Embryonic facial prominence (tissue), 1 donor: ENCODE results near the gene IGFL1.
"Not testable (repeated sequence)": the region's sequence is repeated elsewhere in the genome, so short reads cannot be mapped to it uniquely, and the experiment has no call there.

Experiments used
- DNase-seq: peaks from one replicate; pipeline ENCODE4 v3.0.0-alpha.2; 2016; ENCODE audit errors: extremely low spot score

IGFL1 gene

GRCh38 chr19:46229442-46229841 lies at the start of gene IGFL1:
Gene IGFL1 (plus strand): TSS chr19:46229742. CDS start chr19:46229775, 33 bp downstream.
- no peak for DNase-seq

DNA sequence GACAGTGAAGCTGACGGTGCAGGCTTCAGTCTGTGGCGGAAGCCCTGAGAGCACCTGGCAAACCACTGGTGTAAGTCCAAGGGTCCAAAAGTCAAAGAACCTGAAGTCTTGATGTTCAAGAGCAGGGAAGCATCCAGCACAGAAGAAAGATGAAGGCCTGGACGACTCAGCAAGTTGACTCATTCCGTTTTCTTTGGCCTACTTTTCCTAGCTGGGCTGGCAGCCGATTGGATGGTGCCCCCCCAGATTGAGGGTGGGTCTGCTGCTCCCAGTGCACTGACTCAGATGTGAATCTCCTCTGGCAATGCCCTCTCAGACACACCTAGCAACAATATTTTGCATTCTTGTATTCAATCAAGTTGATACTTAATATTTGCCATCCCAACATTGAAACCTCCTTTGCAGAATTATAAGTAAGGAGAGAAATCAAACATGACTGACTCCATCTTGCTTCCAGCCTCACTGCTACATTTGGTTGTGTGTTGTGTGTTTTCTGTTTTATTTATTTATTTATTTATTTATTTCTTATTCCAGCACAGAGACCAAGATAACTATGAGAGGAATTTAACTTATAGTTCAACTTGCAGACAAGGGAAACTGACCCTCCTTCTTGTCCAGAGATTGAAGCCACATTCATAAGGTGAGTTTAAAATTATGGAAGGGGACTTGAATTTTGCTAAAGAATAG lies 48.7 kb upstream of the IGFL1 start:
- DNase-seq: no peak

- no peak for DNase-seq
These were observed 48.2 kb upstream of the IGFL1 start for GRCh38 chr19:46181388-46181779.

DNA sequence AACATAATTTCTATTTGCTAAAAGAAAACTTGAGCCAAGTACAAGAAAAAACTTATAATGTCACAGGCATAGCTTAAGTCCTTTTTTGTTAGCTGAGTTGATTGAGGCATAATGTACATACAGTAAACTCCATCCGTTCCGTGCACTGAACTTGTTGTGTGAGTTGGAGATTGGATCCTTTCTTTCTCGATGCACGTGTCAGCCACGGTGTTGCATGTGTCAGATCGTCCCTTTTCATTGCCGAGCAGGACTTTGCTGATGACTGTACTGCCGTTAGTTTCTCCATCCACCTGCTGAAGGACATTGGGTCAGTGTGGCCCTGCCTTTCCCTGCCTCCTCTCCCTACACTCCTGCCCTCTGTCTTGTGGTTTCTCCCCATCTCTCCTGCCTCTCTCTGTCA lies 47.1 kb upstream of the IGFL1 start:
- no peak for DNase-seq

GRCh38 chr19:46184775-46185710 lies 44.5 kb upstream of the IGFL1 start:
- DNase-seq: not testable (repeated sequence)

GRCh38 chr19:46186101-46186716 lies 43.3 kb upstream of the IGFL1 start:
- DNase-seq: no peak

- DNase-seq: no peak
These were observed 42.8 kb upstream of the IGFL1 start for GRCh38 chr19:46186717-46187101.

DNA sequence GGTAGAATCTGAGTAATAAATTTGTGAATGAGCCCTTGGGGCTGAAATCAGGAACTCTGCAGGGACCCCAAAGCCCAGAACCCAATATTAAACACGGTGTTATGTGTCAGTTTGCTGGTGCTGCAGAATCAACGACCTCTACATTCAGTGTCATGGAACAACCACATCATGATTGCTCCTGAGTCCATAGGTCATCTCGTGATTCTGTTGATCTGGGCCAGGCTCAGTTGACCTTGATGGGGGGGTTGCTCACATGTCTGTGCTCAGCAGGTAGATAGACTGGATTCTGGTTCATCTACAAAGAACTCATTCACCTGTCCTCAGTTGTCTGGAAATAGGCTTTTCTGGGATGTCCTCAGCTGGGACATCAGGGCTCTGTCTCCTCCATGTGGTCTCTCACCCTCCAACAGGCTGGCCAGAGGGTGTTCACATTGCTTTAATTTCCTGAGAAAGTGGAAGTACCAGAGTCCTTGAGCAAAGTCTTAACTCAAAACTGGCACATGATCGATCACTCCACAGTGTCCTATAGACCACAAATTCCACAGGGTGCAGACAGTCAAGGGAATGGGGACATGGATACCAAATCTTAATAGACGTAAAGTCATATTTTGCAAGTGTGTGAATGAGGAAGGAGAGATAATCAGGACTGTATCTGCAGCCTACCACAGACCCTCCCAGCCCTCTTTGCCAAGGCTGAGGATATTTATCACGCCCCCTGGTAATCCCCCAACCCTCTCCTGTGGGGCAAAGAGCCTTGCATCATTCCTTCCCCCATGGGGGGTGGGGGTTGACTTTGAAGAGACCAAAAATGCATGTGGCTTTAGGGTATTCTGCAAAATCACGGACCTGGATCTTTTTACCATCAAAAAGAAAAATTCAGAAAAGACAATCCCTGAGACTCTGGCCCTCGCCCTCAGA lies 39.3 kb upstream of the IGFL1 start:
- DNase-seq: no peak

- no peak for DNase-seq
These were observed 38.2 kb upstream of the IGFL1 start for GRCh38 chr19:46191356-46191755.

- DNase-seq: no peak
These were observed 37.6 kb upstream of the IGFL1 start for GRCh38 chr19:46191972-46192371.

- not testable (repeated sequence) for DNase-seq
These were observed 36.9 kb upstream of the IGFL1 start for GRCh38 chr19:46192626-46192991.

DNA sequence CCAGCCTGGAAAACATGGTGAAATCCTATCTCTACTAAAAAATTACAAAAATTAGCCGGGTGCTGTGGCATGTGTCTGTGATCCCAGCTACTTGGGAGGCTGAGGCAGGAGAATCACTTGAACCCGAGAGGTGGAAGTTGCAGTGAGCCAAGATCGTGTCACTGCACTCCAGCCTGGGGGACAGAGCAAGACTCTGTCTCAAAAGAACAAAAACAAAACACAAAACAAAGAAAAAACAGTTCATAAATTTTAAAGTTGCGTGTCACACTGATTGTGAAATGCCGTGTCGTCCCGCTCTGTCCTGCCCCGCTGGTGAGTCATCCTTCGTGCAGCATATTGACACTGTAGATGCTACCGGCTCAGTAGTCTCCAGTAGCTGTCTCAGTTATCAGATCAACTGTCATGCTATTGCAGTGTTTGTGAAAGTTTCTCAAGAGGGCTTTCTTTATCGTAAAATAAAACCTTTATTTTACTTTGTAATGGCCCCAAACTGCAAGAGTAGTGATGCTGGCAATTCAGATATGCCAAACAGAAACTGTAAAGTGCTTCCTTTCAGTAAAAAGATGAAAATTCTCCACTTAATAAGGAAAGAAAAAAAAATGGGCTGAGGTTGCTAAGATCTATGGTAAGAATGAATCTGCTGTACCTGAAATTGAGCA lies 36.4 kb upstream of the IGFL1 start:
- no peak for DNase-seq

DNA sequence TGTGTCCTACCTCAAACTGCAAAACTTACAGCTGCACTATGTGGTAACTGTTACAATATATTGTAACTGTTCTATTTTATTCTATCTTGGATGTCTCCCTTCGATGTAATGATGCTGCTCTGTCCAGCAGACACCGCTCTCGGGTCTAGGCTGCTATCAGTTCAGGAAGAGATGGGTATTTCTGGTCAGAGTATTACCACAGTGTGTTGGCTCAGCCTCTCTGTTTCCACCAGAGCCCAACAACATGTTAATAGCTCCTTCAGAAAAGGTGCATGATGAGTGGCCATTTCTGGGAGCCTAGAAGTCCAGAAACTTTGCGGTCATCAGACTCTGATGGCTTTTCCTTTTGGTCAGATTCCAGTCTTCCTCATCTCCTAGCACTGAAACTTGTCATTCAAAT lies 35.9 kb upstream of the IGFL1 start:
- DNase-seq: no peak

DNA sequence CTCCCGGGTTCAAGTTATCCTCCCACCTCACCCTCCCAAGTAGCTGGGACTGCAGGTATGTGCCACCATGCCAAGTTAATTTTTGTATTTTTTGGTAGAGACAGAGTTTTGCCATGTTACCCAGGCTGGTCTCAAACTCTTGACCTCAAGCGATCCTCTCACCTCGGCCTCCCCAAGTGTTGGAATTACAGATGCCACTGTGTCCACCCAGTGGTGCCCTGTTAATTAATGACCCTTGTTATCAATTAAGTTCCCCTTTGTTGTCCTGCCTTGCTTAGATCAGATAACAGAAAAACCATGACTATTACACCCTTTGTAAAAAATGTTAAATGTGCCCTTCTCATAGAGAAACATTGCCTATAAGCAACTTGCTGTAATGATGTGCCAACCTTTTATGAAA lies 34.4 kb upstream of the IGFL1 start:
- no peak for DNase-seq

DNA sequence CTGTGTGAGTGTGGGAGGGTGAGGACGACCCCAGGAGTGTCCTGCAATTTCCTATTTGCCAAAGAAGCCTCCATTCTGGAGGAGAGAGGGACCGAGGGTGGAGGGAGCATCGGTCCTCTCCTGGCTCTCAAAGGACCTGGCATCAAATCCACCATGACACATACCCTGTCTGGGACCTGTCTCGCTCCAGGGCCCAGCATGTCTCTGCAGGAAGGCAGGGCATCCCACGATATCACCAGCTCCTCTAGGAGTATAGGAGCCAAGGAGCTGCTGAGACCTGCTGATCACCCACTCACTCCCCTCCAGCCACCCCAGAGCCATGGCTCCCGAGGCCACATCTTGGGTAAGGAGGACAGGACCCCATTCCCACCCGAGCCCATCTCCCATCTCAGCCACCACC lies 33.6 kb upstream of the IGFL1 start:
- DNase-seq: not testable (repeated sequence)

DNA sequence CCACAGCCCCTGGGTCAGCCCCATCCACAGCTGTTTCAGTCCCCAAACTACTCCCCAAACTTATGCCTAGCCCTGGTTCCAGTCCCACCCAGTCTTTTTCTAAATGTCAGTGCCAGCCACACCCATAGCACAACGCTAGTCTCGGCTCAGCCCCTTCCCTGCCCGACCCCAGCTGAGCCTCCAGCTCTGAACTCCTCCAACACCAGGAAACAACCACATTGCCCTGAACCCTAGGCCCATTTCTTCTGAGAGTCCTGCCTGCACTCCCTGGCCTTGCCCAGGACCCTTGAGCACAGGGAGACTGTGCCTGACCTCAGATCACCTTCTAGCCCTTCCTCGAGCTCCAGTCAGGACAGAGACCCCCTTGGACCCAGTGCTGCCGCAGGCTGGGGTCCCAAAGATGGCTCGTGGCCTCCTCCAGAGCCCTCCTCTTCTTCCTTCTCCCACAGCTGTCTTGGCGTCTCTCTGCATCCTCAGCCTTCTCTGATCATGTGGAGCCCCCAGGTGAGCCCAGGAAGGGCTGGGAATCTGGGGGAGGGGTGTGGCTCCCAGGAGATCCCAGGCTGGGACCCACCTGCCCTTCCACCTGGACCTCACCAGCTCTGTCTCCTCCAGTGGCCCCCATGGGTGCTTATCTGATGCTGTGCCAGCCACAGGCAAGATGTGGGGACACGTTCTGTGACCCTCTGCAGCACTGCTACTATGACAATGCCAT lies 33.0 kb upstream of the IGFL1 start:
- DNase-seq: no peak

DNA sequence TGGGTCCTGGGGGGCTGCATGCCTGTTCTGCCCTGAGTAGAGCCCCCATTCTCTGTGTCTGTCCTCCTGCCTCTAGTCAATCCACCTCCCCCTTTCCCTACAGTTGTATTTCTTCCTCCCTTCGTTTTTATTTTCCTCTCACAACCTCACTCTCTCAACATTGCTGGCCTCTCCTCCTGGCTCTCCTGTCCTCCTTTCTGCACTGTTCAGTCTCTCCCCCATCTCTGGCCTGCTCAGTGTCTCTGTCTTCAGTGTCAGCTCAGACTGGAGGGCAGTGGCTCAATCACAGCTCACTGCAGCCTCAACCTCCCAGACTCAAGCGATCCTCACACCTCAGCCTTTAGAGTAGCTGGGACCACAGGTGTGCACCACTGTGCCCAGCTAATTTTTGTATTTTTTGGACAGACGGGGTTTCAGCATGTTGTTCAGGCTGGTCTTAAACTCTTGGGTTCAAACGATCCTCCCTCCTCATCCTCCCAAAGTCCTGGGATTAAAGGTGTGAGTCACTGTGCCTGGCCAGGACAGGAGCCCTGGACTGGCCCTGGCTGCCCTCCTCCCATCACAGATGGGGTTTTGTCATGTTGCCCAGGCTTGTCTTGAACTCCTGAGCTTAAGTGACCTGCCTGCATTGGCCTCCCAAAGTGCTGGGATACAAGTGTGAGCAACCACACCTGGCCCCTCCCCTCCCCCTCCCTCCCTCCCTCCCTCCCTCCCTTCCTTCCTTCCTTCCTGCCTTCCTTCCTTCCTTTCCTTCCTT lies 32.0 kb upstream of the IGFL1 start:
- DNase-seq: no peak

DNA sequence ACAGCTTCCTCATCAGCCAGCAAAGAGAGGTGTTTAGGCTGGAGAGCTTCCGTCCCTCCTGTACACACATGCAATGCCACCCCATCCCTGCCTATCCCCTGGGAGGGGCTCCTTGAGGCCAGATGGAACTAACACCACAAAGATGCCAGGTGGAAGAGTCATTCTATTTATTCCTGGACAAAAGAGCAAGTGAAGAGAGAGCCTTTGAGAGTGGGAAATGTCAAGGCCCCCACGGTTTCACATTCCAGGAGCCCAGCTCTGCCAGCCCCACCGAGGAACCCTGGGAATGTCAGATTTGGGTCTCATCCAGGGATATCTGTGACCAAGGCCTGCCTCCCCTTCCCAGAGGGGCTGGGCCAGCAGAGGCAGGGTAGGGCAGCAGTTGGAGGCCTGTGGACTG lies 30.8 kb upstream of the IGFL1 start:
- no peak for DNase-seq

GRCh38 chr19:46201454-46202310 lies 27.9 kb upstream of the IGFL1 start:
- DNase-seq: no peak
